Stimulated activated CD8-positive, alpha-beta memory T cell treated with anti-CD3 and anti-CD28 coated beads, Interleukin-4, amount 100 ng/mL, for 48 hours (primary cell): ENCODE results near the gene AHCYL2.
"Not testable (repeated sequence)": the region's sequence is repeated elsewhere in the genome, so short reads cannot be mapped to it uniquely, and the experiment has no call there.

ENCODE experiments used
- DNase-seq: peaks from one replicate; pipeline ENCODE4 v3.0.0-alpha.2; 2020

AHCYL2 gene

DNA sequence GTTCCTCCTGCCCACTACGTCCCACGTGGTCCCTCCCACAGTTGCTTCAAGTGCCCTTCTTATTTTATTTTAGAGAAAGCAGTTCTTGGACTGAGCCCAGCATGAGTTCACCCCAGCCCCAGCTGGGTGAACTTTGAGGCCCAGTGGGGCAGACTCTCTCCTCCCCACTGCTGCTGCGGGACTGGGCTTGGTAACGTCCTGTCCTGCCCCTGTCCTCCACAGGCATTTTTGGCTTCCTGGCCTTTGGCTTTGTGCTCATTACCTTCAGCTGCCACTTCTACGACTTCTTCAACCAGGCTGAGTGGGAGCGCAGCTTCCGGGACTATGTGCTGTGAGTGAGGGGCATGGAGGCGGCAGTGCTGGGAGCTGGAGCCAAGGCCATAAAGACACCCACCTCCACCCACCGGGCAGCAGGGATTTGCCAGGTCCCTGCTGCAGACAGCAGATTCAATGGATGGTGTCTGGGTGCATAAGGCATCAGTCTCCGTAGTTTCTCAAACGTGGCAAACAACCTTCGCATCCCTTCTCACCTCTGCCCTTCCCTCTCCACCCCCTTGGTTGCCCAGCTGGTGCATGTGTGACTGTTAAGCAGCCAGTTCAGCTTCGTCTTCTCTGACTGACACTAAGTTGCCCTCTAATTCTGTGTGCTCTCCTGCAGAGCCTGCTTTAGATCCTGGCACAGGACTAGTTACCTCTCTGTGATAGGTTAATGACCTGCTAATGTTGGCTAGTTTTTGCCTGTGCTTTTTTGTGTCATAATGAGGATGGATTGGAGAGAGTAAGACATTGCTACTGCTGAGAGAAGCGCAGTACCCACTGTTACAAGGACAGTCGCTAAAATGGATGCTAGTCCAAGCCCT lies 15.5 kb upstream of the AHCYL2 start:
- no peak for DNase-seq

DNA sequence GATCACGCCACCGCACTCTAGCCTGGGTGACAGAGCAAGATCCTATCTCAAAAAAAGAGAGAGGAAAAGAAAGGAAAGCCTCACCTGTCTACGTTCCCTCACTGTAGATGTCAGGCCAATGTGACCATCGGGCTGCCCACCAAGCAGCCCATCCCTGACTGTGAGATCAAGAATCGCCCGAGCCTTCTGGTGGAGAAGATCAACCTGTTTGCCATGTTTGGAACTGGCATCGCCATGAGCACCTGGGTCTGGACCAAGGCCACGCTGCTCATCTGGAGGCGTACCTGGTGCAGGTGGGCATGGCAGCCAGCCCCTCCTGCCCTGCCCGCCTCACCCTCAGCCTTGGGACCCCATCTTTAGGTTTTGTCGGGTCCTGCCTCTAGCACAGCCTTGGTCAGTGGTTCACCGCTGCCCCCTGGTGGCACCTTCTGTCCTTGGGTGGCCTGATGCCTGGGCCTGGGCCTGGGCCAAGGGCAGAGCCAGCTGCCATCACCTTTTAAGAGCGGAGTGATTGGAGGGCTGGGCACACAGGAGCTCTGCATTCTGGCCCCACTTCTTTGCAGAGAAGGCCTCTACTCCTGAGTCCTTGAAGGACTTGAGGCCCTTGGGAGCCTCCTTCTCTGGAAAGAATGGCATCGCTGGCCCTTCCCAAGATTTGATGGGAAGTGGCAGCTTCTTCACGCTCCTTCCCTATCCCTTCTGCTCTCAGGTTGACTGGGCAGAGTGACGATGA lies 14.4 kb upstream of the AHCYL2 start:
- peak; percentile 92 for DNase-seq

DNA sequence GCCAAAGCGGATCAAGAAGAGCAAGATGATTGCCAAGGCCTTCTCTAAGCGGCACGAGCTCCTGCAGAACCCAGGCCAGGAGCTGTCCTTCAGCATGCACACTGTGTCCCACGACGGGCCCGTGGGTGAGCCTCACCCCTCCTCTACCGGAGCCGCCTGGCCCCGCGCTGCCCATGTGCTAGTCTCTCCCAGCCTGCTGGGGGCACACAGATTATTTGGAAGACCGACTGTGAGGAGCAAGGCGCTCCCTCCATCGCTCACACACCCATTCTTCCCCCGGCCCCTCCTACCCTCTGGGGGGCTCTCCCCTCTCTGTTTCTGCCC lies 13.9 kb upstream of the AHCYL2 start:
- no peak for DNase-seq

DNA sequence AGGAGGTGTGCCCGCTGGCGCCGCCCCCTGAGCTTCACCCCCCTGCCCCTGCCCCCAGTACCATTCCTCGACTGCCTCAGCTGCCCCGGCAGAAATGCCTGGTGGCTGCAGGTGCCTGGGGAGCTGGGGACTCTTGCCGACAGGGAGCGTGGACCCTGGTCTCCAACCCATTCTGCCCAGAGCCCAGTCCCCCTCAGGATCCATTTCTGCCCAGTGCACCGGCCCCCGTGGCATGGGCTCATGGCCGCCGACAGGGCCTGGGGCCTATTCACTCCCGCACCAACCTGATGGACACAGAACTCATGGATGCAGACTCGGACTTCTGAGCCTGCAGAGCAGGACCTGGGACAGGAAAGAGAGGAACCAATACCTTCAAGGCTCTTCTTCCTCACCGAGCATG lies 12.7 kb upstream of the AHCYL2 start:
- DNase-seq = no peak

DNA sequence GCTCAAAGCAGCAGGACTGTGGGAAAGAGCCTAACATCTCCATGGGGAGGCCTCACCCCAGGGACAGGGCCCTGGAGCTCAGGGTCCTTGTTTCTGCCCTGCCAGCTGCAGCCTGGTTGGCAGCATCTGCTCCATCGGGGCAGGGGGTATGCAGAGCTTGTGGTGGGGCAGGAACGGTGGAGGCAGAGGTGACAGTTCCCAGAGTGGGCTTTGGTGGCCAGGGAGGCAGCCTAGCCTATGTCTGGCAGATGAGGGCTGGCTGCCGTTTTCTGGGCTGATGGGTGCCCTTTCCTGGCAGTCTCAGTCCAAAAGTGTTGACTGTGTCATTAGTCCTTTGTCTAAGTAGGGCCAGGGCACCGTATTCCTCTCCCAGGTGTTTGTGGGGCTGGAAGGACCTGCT lies 12.2 kb upstream of the AHCYL2 start:
- DNase-seq = no peak

DNA sequence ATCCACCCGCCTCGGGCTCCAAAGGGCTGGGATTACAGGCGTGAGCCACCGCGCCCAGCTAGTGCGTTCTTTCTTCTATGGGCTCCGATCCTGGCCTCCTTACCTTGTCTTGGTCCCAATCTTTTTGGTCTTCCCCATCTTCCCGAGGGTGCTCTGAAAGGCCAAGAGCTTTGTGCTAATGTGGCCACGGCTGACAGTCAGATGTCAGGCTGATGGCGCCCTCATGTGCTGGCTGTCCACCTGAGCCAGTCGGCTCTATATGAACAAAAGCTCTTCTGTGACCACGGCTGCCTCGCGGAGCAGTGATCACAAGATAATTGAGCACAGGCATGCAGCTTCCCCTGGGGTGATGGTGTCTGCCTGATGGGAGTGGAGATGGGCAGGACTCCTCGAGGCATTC lies 11.0 kb upstream of the AHCYL2 start:
- DNase-seq = no peak

DNA sequence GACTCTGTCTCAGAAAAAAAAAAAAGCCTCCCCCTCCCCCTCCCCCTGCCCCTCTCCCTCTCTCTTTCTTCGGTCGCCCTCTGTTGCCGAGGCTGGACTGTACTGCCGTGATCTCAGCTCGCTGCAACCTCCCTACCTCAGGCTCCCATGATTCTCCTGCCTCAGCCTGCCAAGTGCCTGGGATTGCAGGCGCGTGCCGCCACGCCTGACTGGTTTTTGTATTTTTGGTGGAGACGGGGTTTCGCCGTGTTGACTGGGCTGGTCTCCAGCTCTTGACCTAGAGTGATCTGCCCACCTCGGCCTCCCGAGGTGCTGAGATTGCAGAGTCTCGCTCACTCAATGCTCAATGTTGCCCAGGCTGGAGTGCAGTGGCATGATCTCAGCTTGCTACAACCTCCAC lies 9.1 kb upstream of the AHCYL2 start:
- not testable (repeated sequence) for DNase-seq

DNA sequence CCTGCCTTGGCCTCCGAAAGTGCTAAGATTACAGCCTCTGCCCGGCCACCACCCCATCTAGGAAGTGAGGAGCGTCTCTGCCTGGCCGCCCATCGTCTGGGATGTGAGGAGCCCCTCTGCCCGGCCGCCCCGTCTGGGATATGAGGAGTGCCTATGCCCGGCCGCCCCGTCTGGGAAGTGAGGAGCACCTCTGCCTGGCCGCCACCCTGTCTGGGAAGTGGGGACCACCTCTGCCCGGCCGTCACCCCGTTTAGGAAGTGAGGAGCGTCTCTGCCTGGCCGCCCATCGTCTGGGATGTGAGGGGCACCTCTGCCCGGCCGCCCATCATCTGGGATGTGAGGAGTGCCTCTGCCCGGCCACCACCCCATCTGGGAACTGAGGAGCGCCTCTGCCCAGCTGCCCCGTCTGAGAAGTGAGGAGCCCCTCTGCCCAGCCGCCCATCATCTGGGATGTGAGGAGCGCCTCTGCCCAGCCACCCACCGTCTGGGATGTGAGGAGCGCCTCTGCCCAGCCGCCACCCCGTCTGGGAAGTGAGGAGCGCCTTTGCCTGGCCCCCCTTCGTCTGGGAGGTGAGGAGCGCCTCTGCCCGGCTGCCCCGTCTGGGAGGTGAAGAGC lies 8.6 kb upstream of the AHCYL2 start:
- DNase-seq = not testable (repeated sequence)

DNA sequence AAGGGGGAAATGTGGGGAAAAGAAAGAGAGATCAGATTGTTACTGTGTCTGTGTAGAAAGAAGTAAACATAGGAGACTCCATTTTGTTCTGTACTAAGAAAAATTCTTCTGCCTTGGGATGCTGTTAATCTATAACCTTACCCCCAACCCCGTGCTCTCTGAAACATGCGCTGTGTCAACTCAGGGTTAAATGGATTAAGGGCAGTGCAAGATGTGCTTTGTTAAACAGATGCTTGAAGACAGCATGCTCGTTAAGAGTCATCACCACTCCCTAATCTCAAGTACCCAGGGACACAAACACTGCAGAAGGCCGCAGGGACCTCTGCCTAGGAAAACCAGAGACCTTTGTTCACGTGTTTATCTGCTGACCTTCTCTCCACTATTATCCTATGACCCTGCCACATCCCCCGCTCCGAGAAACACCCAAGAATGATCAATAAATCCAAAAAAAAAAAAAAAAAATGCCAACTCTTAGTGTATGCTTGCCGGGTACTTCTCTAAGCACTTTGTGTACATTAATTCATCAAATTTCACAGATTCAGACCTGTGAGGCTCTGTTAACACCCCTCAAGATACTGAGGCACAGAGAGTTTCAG lies 7.9 kb upstream of the AHCYL2 start:
- not testable (repeated sequence) for DNase-seq

DNA sequence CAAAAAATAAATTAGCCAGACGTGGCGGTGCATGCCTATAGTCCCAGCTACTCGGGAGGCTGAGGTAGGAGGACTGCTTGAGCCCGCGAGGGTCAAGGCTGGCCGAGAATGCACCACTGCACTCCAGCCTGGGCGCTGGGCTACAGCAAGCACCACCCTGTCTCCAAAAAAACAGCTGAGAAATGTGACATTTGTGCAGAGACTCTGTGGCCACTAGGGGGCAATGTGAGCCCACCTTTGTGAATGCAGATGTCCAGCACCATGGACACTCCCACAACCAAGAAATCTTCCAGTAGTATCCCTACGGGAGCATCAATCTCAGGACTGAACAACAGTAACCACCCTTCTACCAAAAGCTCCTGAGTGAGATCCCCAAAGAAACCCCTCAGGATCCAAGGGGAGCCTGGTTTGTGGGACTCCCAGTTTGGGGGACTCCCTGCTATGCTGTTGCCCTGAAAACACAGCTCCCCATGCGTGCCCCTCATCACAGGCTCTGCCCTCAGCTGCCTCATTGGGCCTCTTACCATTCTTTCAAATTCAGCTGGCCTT lies 6.2 kb upstream of the AHCYL2 start:
- DNase-seq = peak; percentile 88

DNA sequence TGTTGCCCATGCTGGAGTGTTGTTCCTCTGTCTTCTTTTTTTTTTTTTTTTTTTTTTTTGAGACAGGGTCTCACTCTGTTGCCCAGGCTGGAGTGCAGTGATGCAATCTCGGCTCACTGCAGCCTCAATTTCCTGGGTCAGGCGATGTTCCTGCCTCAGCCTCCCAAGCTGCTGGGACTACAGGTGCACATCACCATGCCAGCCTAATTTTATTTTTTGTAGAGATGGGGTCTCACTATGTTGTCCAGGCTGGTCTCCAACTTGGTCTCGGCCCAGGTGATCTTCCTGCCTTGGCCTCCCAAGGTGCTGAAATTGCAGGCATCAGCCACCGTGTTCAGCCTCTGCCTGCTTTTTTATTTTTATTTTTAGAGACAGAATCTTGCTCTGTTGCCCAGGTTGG lies 5.7 kb upstream of the AHCYL2 start:
- DNase-seq = not testable (repeated sequence)

DNA sequence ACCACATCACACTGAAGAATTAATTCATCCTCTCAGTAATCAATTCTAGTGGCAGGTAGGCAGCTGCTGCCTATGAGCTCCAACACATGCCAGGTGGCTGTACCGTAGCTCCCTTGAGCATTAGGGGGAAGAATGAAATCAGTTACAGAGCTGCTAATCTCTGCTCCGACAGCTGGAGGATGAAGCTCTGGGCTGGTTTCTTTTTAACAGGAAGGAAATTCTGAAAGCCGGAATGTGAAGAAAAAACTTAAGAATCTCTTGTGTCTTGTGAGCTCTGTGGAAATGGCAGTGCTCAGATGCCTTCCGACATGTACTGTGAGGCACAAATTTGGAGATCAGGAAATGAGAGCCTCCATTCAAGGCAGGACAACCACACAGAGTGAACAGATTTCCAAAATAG lies 2.8 kb upstream of the AHCYL2 start:
- DNase-seq = no peak

DNA sequence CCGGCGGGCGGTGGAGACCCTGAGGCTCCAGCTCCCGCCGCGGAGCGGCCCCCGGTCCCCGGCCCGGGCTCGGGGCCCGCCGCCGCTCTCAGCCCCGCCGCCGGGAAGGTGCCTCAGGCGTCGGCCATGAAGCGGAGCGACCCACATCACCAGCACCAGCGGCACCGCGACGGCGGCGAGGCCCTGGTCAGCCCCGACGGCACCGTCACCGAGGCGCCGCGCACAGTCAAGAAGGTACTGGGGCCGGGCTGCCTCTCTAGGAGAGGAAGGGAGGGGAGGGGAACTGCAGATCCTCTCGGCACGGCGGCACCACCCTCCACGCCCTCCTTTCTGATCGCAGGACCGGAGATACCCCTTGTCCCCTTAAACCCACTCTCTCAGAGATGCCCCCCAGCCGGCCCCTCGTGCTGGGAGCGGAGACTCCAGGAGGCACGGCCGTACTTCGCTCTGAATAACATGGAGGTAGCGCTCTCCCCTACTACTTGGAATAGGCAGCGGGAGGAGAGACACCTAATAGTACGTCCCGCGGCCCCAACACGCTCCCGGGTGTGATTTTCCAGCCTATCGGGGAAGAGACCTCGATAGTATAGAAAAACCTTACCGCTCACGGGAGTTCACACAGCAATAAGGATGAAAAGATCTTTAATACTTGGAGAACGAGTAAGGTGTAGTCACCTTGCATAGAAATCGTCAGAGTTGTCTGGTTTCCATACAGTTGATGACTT lies 538 bp downstream of the AHCYL2 start:
- DNase-seq = peak; percentile 68

DNA sequence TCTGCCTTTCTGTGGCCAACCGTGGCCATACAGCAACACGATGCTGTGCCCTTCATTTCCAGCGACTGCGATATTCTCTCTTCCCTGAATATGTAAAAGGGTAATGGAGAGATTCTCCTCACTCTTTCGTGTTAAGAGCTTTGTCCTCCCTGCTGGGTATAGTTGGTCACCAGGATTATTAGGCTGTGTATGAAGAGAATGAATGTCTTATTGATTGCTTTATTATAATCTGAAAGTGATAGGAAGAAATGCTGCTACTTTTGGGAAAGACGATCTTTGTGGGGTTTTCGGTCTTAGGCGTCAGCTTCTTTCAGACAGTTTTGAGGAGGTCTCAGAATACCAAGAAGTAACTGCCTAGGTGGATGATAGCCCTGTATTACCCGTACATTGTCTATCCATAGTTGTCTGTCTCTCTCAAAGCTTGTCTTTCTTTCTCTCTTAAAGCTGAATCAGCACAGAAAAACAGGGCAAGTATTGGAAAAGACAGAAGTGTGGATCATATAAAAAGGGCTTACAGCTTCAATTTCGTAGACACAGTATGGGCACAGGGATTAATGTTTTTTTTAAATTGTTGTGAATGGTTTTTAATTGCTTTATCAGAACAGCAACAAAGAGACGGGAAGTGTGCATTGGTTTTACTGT lies 1.2 kb downstream of the AHCYL2 start:
- no peak for DNase-seq

DNA sequence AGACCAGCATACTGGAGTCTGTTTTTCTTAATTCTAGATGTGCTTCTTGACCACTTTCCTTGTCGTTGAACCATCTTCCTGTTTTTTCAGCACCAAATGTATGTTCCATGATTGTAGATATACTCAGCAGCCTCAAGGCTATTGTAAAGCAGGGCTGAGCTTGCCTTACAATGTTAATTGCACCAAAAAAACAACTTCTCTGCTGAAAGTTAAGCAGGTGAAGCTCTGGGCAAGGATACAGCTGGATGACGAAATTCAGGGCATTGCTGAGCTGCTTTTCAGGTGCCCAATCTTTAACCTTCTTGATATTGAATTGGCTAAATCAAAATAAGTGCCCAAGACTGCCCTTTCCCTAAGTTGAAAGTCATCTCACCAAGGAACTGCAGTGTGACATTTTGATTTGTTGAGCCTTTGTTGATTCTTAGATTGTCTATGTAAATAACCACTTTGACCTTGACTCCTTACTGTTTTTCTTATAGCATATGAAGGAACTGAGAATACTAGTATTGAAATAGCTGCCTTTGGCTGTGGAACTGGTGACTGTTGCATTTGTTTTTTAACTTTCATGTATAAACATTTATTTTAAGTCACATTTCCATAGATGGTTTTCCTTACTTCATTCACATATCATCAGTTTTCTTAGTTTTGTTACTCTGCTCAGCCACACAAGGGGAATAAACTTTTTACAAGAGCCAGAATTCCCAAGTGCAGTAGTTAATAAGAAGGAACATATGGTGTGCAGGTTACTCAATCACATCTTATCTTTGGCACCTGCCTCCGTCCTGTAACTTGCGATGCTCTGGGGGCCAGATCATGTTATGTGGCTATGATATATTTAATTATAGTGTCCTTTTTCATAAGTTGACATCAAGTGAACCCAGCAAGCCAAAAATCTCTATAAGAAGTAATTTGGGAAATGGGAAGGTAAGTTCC lies 3.1 kb downstream of the AHCYL2 start:
- no peak for DNase-seq

DNA sequence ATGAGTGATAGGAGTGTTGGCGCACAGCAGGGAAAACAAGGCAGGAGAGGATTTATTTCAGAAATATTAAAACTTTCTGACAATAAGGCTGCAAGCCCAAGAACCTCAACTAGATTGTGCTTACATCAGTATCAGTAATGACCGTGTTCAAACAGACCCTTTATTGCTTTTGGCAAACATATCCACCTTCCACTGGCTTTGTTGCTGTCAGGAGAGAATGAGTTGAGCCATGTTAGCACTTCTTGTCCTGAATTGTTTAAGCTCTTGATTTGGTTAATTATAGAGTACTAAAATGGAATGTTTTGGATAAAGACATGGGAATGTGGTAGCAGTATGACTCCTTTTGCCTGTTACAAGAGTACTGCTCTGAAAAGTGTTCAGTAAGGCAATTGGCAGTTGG lies 3.8 kb downstream of the AHCYL2 start:
- DNase-seq = no peak

DNA sequence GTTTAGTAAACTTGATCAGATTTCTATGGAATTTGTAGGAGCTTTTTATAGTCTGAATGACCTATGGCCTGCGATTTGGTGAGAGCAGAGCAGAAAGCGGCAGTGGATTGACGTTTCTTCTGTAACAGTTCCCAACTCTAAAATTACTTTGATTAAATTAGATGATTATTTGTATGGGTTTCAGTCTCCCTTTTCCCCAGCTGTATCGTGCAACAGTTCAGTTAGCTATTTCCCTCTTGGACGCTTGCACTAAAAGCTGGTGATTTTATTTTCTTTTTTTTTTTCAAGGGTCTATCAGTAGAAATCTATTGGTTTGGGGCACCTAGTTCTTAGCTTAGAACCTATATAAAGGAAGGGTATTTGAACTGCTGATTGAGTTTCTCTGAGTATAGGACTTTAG lies 6.8 kb downstream of the AHCYL2 start:
- no peak for DNase-seq

DNA sequence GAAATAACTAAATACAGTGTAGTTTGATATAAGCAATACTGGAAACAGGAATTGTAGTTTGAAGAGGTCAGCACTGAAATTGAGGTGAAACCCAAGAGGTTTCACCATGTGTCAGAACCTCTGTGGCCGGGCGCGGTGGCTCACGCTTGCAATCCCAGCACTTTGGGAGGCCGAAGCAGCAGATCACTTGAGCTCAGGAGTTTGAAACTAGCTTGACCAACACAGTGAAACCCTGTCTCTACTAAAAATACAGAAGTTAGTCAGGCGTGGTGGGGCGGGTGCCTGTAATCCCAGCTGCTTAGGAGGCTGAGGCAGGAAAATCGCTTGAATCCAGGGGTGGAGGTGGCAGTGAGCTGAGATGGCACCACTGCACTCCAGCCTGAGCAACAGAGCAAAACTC lies 13.7 kb downstream of the AHCYL2 start:
- no peak for DNase-seq

DNA sequence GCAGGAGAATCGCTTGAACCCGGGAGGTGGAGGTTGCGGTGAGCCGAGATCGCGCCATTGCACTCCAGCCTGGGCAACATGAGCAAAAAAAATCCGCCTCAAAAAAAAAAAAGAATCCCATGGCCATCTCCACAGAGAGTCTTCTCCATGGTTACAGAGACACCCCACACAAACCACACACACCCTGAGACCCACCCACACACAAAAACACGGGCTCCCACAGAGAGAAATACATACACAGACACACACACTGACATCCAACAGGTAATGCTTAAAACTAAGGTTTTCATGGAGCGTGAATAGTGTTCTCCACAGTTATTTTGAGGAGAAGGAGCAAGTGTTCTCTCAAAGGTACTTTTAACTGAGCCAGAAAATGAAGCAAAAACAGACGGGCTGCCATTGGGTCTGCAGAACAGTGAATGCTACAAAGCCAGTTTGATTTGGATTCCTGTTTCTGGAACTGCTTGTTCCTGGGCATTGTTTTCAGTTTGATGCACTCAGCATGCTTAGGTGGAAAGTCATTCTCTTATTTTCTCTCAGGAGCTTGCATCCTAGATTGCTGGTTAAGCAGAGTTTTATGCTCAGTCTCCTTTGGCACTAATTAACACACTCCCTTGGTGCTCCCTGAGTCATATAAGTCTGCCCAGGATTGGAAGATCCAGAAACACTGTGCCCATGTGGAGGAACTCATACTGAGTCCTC lies 15.4 kb downstream of the AHCYL2 start:
- DNase-seq = no peak

DNA sequence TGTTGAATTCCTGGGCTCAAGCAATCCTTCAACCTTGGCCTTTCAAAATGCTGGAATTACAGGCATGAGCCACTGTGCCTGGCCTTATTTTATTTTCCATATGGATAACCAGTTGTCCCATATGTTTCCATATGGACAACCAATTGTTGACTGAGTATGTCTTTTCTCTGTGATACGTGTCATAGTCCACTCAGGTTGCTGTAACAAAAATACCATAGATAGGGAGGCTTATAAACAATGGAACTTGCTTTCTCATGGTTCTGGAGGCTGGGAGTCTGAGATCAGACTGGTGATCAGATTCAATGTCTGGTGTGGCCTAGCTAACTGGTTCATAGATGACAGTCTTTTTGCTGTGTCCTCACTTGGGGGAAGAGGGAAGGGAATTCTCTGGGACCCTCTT lies 19.4 kb downstream of the AHCYL2 start:
- DNase-seq = no peak
